Stimulated activated naive CD4-positive, alpha-beta T cell treated with Interleukin-2 at 50 U/mL for 16 hours (primary cell): Measurements from ENCODE around the gene LOX.

Source experiments
- DNase-seq: peaks from one replicate; lab custom pipeline; 2025; lab: John Stamatoyannopoulos, UW

LOX gene, protein sequence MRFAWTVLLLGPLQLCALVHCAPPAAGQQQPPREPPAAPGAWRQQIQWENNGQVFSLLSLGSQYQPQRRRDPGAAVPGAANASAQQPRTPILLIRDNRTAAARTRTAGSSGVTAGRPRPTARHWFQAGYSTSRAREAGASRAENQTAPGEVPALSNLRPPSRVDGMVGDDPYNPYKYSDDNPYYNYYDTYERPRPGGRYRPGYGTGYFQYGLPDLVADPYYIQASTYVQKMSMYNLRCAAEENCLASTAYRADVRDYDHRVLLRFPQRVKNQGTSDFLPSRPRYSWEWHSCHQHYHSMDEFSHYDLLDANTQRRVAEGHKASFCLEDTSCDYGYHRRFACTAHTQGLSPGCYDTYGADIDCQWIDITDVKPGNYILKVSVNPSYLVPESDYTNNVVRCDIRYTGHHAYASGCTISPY

DNA sequence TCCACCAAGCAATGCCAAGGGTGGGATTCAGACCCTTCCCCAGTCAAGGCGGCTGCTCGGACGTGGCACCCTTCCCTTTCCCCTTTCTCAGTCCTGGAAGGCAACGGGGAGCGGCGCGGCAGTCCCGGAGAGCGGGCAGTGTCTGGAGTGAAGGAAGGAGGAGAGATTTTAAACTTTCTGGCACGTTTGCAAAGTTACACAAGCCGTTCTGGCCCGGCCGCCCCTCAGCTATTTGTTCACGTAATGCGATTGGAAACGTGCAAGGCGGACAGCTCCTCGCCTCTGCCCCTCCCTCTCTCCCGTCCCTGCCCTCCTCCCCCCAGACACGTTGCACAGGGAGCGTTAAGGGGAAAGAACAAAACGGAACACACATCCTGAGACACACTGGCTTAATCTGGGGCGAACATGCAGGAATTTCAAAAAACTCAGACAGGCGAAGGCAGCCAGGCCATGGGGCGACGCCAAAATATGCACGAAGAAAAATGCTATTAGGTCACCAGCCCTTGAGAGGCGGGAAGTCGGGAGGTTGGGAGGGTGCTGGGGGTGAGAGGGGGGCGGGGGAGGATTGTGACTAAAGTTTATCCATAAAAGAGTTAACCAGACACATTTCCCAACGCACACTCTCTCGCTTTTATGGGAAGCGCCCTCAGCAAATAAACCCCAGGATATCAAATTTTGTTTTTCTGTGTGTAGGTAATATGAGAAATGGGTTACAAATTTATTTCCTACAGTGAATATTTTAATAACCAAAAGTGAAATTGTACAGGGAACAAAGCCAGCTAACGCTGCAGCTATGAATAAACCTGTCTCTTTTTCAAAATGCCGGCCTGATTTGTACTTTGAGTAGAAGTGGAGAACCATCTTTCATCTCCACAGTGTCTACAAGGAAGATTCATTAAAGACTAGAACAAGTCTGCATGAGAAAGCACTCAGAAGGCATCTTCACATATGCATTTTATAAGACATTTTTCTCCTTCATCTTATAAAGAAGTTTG lies at the start of gene LOX:
TSS of gene LOX (minus strand) at position 144 of the 995 bp plus-strand sequence. CDS start 274 bp downstream, outside the sequence.
- DNase-seq: no peak

DNA sequence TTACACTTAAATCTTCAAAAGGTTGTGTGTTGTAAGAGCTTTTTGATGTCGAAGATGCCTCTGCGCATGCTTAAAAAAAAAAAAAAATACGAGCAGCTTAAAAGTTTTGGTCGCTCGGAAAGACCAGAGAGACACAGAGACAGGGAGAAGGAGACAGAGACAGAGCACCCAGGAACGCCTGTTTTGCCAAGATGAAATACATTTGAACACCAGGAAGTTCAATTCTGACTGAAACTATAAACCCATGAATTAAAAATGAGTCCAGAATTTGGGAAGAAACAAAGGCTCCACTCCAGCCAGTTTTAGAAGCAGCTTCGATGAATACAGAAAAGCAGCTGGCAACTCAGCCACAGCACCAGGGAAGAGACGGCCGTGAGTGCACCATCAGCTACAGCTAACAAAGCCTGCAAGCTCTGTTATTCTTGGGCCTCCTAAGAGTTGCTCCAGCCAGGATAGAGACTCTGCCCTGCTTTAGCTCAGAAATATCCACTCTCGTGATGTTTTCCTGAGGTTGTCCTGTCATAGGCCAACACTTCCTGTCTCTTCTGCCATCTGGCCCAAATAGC lies 48.8 kb upstream of the LOX start:
- no peak for DNase-seq

DNA sequence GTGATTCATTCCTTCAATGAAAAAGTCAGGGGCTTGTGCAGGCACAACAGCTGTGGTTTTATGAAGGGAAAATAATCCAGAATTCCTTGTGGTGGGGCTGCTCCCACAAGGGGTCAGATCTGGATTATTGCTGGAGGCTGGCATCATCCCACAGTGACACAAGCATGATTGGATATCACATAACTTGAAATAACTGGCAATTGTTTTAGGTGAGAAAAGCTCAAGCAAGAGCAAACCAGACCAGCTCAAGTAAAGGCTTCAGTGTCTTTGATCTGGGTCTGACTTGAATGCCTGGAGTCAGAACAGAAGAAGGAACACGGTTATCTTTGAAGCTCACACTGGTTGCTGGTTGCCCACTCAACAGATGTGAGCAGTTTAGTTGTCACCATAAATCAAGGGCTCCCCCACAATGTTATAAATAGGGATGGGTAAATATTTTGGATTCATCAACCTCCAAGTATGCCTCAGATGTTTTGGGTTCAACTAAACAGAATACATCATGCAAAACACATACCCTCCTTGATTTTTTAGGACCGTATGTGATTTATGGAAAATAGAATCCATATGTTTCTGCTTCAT lies 48.2 kb upstream of the LOX start:
- DNase-seq: no peak

DNA sequence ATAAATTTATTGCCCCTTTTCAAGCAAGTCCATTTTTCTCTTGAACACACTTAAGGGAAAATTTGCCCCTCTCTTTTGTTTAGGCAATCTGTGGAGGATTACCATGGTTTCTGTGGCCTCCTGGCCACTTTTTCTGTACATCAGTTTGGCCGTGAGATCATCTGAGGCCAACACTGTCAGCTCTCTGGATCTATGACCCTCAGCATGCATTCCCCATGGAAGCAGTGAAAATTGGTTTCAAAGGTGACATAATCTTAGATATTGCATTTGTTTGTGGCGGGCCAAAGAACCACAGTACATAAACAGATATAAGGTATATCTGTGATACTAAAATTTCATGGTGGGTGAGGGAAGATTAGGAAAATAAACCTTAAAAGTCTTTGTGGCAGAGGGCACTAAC lies 46.7 kb upstream of the LOX start:
- DNase-seq: no peak

DNA sequence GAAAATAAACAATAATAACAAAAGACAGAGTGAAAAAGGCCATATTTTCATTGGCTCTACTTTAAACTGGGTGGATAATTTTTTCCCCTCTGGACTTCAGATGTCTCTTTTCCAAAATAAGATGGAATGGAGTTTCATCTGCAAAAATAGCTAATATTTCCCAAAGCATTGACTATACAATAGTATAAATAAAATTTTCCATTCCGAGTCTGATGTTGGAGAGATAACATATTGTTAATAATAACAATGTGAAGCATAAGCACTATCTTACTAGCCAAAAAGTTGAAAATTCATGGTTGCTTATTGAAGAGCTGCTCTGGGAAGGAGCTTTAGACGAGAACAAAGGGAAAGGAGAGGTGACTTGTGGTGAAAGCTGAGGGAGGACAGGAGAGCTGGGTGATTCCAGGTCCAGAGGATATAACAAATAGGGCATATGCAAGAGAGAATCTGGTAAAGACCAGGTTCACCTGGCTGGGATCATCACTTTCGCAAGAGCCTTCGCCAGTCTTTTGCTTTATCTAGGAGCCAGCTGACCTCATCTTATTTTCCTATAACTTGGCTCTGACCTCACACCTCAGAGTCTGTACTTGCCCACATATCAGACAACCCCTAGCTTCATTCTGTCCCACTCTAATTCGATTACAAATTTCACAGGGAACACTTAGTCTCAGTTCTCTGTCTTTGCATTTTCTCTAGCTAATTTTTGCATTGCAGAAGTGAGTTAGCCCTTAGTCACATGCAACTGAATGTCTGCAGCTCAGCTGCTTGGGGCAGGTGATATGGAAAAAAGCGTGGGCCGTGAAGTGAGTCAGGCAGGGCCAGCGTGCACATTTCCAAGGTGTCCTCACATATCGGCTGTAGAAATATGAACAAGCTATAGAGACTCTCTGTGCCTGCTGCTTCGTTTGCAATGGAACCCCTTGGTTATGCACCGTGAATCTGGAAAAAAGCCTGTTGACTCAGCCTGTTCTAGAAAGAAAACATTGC lies 43.7 kb upstream of the LOX start:
- DNase-seq: no peak

DNA sequence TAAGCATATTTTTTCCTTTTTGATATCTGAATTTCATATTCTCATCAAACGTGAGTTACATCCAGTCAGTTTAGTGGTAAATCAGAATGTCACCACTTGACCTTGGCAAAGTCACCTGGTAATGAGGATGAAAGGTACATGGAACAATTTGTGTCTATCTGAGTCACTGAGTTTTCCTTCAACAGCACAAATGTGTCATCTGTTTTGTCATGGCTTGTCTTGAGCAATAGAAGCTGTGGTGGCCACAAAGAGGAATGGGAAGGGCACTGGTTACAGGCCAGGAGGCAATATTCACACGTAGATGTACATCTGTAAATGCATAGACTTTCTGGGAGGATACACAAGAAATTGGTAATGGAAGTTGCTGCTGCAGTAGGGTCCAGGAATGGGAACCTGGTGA lies 42.9 kb upstream of the LOX start:
- DNase-seq: no peak

DNA sequence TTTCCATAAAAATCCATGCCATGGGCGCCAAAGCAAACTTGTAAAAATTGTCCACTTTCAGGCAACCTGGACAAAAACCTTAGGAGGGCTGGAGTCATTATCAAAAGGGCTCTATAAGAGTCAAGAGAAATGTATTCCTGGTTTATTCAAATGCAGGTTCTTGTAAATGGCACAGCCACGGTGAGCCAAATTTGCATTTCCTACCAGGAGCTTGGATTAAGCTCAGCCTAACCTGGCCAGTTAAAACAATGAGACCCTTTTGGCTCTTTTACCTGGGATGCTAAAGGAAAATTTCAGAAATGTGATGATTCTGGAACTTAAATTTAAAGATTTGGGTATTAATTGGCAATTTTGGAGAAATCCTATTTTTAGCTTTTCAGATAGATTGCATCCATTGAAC lies 42.4 kb upstream of the LOX start:
- DNase-seq: no peak

DNA sequence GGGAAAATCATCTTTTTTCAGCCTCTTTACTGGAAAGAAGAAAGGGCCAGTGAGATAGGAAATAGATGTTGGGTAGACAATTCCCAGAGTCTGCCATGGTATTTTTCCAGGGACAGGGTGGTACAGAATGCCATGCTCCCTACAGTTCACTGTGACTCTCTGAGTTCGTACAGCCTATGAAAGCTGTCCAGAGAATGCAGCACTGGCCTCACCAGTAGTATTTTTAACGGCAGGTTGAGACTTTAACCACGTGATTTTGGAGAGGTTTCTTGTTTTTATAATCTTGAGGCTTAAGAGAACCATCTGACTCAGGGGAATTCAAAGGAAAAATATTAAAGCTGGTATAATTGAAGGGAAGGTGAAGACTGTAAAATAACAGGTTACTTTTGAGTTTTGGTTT lies 41.1 kb upstream of the LOX start:
- DNase-seq: no peak

DNA sequence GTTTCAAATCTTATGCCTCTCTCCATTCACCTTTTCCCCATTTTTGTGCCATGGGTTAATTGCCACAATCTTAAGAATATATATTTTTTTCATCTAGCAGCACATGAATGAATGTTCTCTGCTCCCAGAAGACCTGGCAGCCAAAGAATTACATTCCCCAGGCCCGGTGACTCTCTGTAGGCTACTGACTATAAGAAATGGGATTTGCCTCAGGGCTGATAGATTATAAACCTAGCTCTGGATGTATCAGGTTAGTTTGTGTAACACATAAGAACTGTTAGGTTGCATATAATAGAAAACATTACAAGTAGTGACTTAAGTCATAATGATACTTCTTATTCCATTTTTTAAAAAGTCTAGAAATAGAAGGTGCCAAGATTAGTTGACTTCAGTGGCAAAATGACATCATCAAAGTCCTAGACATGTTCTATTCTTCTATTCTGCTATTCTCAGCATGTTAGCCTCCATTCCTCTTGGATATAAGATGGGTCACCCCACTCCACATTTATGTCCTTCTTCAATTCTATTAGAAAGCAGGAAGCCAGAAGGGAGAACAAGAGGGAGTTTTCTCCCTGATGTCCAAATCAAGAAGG lies 40.4 kb upstream of the LOX start:
- DNase-seq: no peak

DNA sequence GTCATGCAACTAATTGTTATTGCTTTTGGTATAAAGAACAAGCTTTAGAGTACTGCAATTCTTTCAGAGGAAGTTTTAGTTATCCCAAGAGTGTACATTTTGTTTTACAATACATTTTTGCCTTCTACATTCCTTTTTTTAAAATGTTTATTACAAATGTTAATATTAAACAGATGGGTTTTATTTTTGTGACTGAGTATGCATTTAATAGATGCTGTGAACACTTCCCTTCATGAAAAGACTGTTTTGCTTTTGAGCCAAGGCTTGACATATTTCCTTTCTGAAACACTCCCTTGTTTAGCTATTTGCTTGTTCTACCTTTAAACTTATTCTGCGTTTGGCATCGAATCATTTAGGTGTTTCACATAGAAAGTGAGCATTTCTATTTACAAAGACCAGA lies 36.4 kb upstream of the LOX start:
- no peak for DNase-seq

DNA sequence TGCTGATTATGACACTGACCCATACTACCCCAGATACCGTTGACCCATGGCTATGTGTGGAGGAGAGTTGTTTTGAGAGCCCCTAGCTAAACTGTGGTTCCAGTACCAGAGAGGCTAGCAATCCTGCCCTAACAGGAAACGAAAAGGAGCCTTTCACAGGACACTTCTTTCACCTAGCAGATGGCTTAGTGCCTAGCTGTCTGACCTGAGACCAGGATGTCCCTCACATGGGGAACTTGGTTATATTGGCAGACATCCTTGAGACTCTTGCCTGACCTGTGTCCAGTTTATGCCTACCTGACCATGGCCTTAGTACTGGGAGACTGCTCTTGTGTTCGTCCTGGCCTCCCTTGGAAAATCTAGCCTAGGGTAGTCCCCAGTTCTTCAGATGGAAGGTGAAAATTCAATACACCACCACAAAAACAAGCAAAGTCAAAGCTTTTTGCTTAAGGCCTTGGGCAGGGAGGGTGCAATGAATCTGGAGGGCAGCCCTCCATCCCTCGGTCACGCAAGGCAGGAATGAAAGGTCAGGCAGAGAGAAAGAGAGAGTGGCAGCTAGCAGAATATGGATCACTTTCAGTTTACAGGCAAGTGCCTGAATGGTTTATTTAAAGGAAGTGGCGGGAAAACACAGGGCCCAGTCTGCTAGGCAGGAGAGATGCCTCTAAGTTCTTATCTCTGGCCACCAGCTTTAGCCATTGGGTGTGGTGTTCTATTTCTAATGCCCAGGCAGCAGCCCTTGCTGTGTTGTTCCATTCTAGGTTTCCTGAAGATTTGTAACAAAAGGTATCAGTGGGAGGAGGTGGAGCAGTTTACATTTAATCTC lies 34.9 kb upstream of the LOX start:
- DNase-seq: no peak

DNA sequence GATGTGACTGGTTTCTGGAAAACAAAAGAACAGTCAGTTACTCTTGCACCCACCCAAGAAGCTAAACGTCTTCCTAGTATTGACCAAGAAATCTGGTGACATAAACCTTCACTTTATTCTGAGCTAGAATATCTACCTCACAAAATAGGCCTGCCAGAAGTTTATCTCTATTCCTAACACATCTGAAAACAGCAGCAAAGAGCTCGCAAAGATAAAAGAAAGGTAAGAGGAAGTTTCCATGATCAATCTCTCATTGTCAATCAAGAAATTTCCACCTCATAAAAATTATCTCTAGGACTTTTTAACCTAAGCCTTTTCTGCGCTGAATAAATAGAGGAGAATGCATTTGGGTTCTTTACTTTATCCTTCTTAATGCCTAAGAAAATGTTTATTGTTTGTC lies 34.0 kb upstream of the LOX start:
- DNase-seq: no peak

DNA sequence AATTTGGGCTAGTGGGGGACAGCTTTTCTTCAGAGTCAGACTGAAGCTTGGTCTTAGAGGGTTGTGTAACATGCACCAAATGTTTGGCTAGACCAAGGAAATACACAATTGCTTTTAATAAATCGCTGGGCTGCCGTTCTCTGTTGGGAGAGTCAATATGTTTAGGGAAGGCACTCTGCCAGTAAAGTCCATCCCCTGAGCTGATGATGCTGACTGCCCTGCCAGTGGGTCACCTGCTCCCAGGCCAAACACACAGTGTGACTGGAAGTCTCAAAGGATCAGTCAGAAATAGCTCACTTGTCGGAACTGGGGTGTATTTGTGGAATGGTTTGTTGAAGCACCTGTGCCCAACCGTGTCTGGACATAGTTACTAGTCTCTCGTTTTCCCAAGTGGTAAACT lies 33.4 kb upstream of the LOX start:
- DNase-seq: no peak

DNA sequence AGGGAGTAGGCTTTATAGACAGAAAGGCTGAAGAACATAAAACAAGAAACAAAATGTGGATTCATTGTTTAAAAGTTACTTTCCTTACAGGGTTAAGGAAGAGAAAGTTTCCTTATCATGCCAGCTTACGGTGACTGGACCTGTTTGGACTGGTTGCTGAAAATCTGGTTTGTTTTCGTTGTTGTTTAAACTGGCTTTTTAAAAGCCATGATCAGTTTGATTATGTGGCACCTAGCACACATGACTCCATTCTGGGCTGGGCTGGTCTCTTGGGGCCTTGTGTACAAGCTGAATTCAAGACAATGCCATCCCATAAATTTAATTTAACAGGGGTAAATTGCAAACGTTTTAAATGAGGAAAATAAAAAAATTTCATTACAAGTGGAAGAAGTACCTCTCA lies 32.9 kb upstream of the LOX start:
- no peak for DNase-seq

DNA sequence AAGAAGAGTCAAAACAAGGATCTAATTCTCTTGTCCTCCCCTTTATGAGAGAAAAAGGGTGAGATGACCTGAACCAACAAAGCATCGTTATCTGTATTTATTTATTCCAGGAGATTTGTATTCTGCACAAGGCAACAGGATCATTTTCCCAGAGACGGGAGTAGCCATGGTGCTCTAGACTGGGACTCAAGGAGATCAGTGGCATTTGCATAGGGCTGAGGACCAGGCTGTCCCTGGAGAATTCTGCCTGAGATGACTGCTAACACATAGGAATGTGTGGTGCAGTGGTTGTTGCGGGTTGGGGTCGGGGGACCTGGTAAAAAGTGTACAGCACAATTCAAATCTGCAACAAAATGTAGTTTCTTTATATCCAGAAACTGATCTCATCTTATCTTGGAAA lies 29.0 kb upstream of the LOX start:
- no peak for DNase-seq

DNA sequence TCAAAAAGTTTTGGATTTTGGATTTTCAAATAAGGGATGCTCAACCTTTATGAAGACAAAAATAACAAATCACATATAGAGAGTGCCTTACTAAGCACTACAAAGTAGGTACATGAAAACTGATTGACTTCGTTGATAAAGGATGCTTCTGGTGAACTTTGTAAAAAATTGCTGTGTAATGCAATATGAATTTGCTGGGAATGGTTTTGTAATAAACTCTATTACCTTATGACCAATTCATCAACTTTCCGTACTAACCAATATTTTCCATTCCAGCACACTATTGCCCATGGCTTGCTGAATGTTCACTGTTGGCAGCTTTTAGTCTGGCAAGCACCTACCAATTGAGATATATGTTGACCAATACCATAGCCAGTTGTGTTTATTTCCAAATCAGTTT lies 27.9 kb upstream of the LOX start:
- no peak for DNase-seq

DNA sequence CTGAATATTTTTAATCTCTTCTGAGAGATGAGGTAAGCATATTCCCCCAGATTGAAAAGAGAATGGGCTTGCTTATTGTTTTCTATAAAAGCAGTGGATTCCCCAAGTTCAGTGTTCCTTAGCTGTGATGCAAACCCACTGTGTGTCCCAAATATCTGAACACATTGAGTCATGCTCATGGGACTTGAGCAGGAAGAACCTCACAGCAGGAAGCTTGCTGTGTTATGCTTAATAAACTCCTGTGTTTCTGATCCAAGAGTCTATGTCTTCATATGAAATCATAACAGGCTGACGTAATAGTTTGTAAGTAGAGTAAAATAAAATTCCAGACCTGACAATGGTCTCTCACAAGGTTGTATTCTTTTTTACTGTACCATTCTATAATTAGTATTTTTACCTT lies 24.8 kb upstream of the LOX start:
- no peak for DNase-seq

DNA sequence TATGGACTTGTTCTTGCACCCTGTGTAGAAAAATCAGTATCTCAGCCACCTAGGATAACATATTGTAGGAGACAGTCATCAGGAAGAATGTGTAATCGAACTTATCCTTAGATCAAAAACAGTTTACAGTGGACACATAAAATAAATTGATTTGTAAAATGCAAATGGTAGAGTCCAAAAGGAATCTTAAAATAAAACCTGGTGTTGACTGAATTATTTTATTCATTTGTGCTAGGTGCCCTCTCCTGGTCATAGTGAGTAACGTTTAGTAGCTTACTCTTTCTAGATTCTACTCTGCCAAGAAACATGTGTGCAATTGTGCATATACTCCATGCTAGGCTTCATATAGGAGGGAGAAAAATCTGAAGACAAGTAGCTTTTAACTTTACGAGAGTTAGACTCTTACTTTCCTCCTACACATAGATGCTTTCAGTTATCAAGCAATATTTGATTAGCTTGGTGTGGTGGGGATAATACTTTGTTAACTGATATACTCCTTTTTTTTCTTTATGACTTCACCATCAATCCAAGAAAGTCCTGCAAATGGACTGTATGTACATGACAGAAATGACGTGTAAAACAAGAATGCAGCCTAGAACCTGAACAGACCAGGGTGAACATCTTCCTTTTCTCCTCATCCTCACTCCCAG lies 23.7 kb upstream of the LOX start:
- DNase-seq: no peak

DNA sequence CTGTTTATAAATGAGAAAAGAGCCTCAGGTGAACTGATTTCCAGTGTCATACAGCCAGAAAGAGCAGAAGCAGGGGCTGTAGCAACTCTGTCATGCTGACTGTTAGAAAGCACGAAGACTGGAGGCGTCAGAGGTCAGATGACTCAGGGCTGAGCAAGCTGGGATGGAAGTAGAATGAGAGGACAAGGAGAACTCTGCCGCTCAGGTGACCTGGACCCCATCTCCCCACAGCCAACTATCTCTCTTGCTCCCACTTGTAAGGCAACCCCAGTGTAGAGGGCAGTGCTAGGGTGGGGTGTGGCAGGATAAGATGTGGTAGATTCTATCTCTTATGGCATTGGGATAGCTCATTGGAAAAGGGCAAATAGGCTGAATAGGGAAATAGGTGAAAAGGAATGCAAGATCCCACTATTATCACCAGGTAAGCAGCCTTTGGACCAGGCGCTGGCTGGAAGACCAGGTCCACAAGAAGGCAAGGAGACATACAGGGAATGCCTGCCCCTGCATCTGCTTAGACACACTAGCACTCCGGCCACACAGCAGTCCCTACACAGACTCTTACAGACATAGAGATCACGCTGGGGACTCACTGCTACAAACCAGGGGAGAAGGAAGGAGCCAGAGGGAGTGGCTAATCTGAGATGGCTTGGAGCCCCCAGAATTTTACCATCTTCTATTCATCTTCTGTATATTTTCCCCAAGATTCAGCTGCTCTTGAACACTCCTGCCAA lies 21.2 kb upstream of the LOX start:
- DNase-seq: no peak
